HL-60 (cell line): ENCODE data around the gene ANKRD50.

Source experiments
- DNase-seq, 2 experiments: peaks; one replicate each; pipeline ENCODE4 v3.0.0-alpha.2; 2010 to 2020; ENCODE audit warnings: low read depth in 1 of 2, low spot score in 1 of 2
- H3K27ac ChIP-seq: fragments of 250-450 bp; sonication (Bioruptor Pico); replicated peaks from 2 replicates; pipeline ENCODE4 v1.5.1; 2020; ENCODE audit warnings: mild to moderate bottlenecking, moderate library complexity
- H3K27me3 ChIP-seq: fragments of 250-450 bp; sonication (Bioruptor Pico); 2 replicates; pipeline ENCODE4 v1.5.1; 2021; ENCODE audit warnings: mild to moderate bottlenecking, moderate library complexity; ENCODE audit not compliant: insufficient read depth, poor library complexity, severe bottlenecking
- H3K4me3 ChIP-seq: replicated peaks from 2 replicates; pipeline ENCODE4 v1.5.1; 2011; ENCODE audit warnings: mild to moderate bottlenecking, control low read depth, low read length; ENCODE audit not compliant: insufficient read depth
- CTCF ChIP-seq: IDR thresholded peaks from one replicate; pipeline ENCODE4 v1.5.1; 2011; ENCODE audit warnings: low read length, control low read depth, inconsistent platforms; ENCODE audit not compliant: insufficient read depth
- GABPA ChIP-seq: IDR thresholded peaks from 2 replicates; pipeline ENCODE4 v1.6.1; 2012; ENCODE audit warnings: low read depth
- POLR2AphosphoS5 ChIP-seq: IDR thresholded peaks from 2 replicates; pipeline ENCODE4 v1.6.1; 2012; ENCODE audit warnings: low read depth
- REST ChIP-seq: IDR thresholded peaks from 2 replicates; pipeline ENCODE4 v1.6.1; 2012; ENCODE audit warnings: low read depth; ENCODE audit not compliant: insufficient replicate concordance
- SPI1 ChIP-seq: IDR thresholded peaks from 2 replicates; pipeline ENCODE4 v1.6.1; 2012; ENCODE audit warnings: low read depth, mild to moderate bottlenecking, borderline replicate concordance

Gene ANKRD50

GRCh38 chr4:124726269-124726668, 13.7 kb upstream of the ANKRD50 start:
- Histone ChIP-seq H3K4me3 (no peak overlapping the region), H3K27ac (no peak overlapping the region), H3K27me3 (no peaks in the 10 kb centered on the region)
- DNase-seq = no peak
- TF ChIP-seq GABPA = no peak

- Histone ChIP-seq H3K27ac (no peak overlapping the region), H3K27me3 (no peaks in the 10 kb centered on the region), H3K4me3 (no peak overlapping the region)
- no peak for TF ChIP-seq POLR2AphosphoS5
- no peak for TF ChIP-seq GABPA
- TF ChIP-seq CTCF = no peak
- no peak for TF ChIP-seq SPI1
- TF ChIP-seq REST = no peak
- DNase-seq = no peak
Observed at GRCh38 chr4:124722071-124722470, 9.5 kb upstream of the ANKRD50 start.

- Histone ChIP-seq H3K4me3 (no peak overlapping the region), H3K27ac (no peak overlapping the region), H3K27me3 (no peaks in the 10 kb centered on the region)
- TF ChIP-seq POLR2AphosphoS5 = no peak
- TF ChIP-seq SPI1 = no peak
- no peak for TF ChIP-seq CTCF
- no peak for TF ChIP-seq GABPA
- TF ChIP-seq REST = no peak
- no peak for DNase-seq
Observed at GRCh38 chr4:124717101-124717500, 4.6 kb upstream of the ANKRD50 start.

- DNase-seq = peak in 1 of 2 experiments; percentile 46
- no peaks in the 10 kb centered on the region for H3K27me3 ChIP-seq
- peak overlapping the region; percentile 76 for H3K4me3 ChIP-seq
- no peak for TF ChIP-seq CTCF
- TF ChIP-seq GABPA = no peak
- TF ChIP-seq REST = no peak
- no peak for TF ChIP-seq SPI1
- no peak; the same call in 1 of the 2 replicates for TF ChIP-seq POLR2AphosphoS5
- peak overlapping the region; percentile 61 for H3K27ac ChIP-seq
Observed at GRCh38 chr4:124713185-124713592, 657 bp upstream of the ANKRD50 start.
